Type B pancreatic cell (in vitro differentiated cells): Measurements from ENCODE around the gene CMAS. TPM values are rescaled to one million over a fixed set of nuclear protein-coding genes. Genes with fewer than 3 reads are reported as not detected.
A peak's percentile ranks its signal among the peaks of the same experiment; 100 is the strongest.
"Not testable (repeated sequence)": the region's sequence is repeated elsewhere in the genome, so short reads cannot be mapped to it uniquely, and the experiment has no call there.

Experiments used
- DNase-seq: peaks from one replicate; pipeline ENCODE4 v3.0.0; 2021; ENCODE audit warnings: mixed read lengths; ENCODE audit not compliant: unreplicated experiment; ENCODE audit errors: extremely low spot score
- H3K27ac Mint-ChIP-seq: 2 replicates; pipeline ENCODE4 v1.8.0; 2021; ENCODE audit warnings: mild to moderate bottlenecking, mixed read lengths
- H3K27me3 Mint-ChIP-seq: 2 replicates; pipeline ENCODE4 v1.8.0; 2021; ENCODE audit warnings: mixed read lengths
- H3K36me3 Mint-ChIP-seq: 2 replicates; pipeline ENCODE4 v1.8.0; 2021; ENCODE audit warnings: mixed read lengths
- H3K4me1 Mint-ChIP-seq: one replicate; pipeline ENCODE4 v1.8.0; 2021; ENCODE audit warnings: mixed read lengths; ENCODE audit not compliant: unreplicated experiment
- H3K4me3 Mint-ChIP-seq: 2 replicates; pipeline ENCODE4 v1.8.0; 2021; ENCODE audit warnings: mild to moderate bottlenecking, mixed read lengths
- H3K9me3 Mint-ChIP-seq: 2 replicates; pipeline ENCODE4 v1.8.0; 2021; ENCODE audit warnings: mixed read lengths
- CTCF ChIP-seq: fragments of 200-600 bp; sonication (generic); conservative IDR thresholded peaks from 2 replicates; pipeline ENCODE4 v1.5.0; 2021; ENCODE audit warnings: antibody characterized with exemption, mild to moderate bottlenecking
- total RNA-seq: library from RNA; stranded (reverse); gene quantifications from 2 replicates; pipeline ENCODE4 v1.2.1, GENCODE V29; 2021; ENCODE audit warnings: low replicate concordance

The CMAS gene
- total RNA-seq, 1 donor from 2014 or later, result 33.3 TPM

GRCh38 chr12:22014041-22014782 is 31.8 kb upstream of the CMAS start:
- no peak for DNase-seq
- Mint-ChIP-seq H3K4me3 (no peak overlapping the region), H3K4me1 (no peaks in the 10 kb centered on the region), H3K36me3 (no peaks in the 10 kb centered on the region), H3K27ac (no peak overlapping the region), H3K27me3 (peaks cover 11% of the 10 kb centered on the region), H3K9me3 (peaks cover 3% of the 10 kb centered on the region)
- TF ChIP-seq CTCF, result no peak

GRCh38 chr12:22014783-22015144 is 31.3 kb upstream of the CMAS start:
- no peak for DNase-seq
- no peak for TF ChIP-seq CTCF
- no peak overlapping the region for H3K27ac Mint-ChIP-seq
- H3K9me3 Mint-ChIP-seq, result peaks cover 3% of the 10 kb centered on the region
- no peak overlapping the region for H3K4me3 Mint-ChIP-seq
- H3K36me3 Mint-ChIP-seq, result no peaks in the 10 kb centered on the region
- no peaks in the 10 kb centered on the region for H3K4me1 Mint-ChIP-seq
- peaks cover 11% of the 10 kb centered on the region for H3K27me3 Mint-ChIP-seq

DNA sequence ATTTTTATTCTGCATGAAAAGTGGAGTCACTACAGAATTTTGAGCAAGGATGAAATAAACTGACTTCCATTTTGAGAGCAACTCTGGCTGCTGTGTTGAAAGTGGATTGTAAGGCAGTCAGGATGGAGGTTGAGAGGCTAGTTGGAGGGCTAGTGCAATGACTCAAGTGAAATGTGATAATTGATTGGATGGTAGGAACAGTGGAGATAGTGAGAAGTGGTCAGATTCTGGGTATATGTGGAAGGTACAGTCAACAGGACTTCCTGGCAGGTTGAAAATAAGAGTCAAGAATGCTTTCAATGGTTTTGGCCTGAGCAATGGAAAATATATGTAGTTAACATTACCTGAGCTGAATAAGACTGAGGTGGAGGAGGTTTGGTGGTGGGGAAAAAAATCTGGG is 29.0 kb upstream of the CMAS start:
- Mint-ChIP-seq H3K4me3 (no peak overlapping the region), H3K36me3 (no peaks in the 10 kb centered on the region), H3K27ac (no peak overlapping the region), H3K9me3 (no peaks in the 10 kb centered on the region), H3K4me1 (no peaks in the 10 kb centered on the region), H3K27me3 (peaks cover 11% of the 10 kb centered on the region)
- DNase-seq, result no peak
- no peak for TF ChIP-seq CTCF

- Mint-ChIP-seq H3K4me3 (no peak overlapping the region), H3K9me3 (no peaks in the 10 kb centered on the region), H3K27me3 (peaks cover 2% of the 10 kb centered on the region), H3K4me1 (no peaks in the 10 kb centered on the region), H3K27ac (no peak overlapping the region), H3K36me3 (no peaks in the 10 kb centered on the region)
- no peak for DNase-seq
- peak; percentile 66 for TF ChIP-seq CTCF
These were observed 27.2 kb upstream of the CMAS start for GRCh38 chr12:22018860-22019259.

- not testable (repeated sequence) for H3K4me1 Mint-ChIP-seq, H3K9me3 Mint-ChIP-seq, DNase-seq
These were observed 22.5 kb upstream of the CMAS start for GRCh38 chr12:22023489-22023888.

GRCh38 chr12:22029491-22029890 is 16.5 kb upstream of the CMAS start:
- Mint-ChIP-seq H3K4me1 (no peaks in the 10 kb centered on the region), H3K36me3 (peaks cover 3% of the 10 kb centered on the region), H3K27ac (no peak overlapping the region), H3K4me3 (no peak overlapping the region), H3K27me3 (no peaks in the 10 kb centered on the region), H3K9me3 (no peaks in the 10 kb centered on the region)
- DNase-seq, result no peak
- no peak for TF ChIP-seq CTCF

More at GRCh38 chr12:22023489-22023888, 22.5 kb upstream of the CMAS start:
- not testable (repeated sequence) for H3K27ac Mint-ChIP-seq, H3K36me3 Mint-ChIP-seq, H3K4me3 Mint-ChIP-seq, H3K27me3 Mint-ChIP-seq
